ENCODE data around the gene DLL4.

- TF ChIP-seq, protein P1, sequence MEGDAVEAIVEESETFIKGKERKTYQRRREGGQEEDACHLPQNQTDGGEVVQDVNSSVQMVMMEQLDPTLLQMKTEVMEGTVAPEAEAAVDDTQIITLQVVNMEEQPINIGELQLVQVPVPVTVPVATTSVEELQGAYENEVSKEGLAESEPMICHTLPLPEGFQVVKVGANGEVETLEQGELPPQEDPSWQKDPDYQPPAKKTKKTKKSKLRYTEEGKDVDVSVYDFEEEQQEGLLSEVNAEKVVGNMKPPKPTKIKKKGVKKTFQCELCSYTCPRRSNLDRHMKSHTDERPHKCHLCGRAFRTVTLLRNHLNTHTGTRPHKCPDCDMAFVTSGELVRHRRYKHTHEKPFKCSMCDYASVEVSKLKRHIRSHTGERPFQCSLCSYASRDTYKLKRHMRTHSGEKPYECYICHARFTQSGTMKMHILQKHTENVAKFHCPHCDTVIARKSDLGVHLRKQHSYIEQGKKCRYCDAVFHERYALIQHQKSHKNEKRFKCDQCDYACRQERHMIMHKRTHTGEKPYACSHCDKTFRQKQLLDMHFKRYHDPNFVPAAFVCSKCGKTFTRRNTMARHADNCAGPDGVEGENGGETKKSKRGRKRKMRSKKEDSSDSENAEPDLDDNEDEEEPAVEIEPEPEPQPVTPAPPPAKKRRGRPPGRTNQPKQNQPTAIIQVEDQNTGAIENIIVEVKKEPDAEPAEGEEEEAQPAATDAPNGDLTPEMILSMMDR (IDR thresholded peaks at IDR 0.05): no peak
- no peak for TF ChIP-seq POLR2A (IDR thresholded peaks at IDR 0.05)
Observed at GRCh38 chr15:40976819-40977218, 47.7 kb downstream of the DLL4 start.
